NOMO-1 treated with dmso at 0.1 percent for 144 hours (cell line): ENCODE data around the gene STXBP2.
A peak's percentile ranks its signal among the peaks of the same experiment; 100 is the strongest.

Experiments used
- DNase-seq: peaks from one replicate; lab custom pipeline; 2025; ENCODE audit not compliant: unreplicated experiment; lab: John Stamatoyannopoulos, UW

STXBP2 gene

GRCh38 chr19:7648265-7649014, 11.5 kb downstream of the STXBP2 start:
- DNase-seq, result no peak

DNA sequence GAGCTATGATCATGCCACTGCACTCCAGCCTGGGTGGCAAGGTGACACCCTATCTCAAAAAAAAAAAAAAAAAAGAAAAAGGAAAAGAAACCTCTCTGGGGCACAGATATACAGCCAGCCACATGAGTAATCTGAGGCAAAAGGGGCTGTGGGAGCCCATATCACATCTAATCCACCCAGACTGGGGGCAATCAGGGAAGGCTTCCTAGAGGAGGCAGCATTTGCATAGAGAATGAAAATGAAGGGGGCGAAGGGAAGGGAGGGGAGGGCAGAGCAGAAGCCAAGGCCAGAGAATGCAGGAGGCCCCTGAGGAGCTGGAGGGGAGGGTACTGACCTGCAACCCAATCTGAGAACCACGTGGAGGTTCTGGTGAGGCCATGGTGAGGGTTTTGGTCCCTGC, 13.2 kb downstream of the STXBP2 start:
- no peak for DNase-seq

DNA sequence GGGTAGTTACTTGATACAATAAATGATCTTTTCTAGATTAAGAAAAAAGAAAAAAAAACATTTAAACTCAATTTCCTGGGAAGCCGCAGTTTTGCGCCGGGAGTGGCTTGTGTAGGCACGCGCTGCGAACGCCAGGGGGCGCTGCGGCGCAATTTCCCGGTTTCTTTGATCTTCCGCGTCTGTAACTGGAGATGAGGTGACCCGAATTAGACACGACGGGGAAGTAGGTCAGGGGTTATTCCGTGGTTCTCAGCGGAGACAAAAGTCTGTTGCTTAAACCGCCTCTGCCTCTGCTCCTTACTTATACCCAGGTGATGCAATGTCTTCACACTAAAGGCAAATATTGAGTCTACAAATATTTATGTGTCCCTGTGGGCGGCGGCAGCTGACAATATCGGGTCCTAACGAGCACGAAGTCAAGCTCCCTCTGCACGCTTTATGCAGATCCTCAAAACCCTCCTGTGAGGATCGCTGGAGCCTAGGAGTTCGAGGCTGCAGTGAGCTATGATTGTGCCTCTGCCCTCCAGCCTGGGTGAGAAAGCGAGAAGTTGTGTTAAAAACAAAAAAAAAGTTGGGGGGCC, 15.2 kb downstream of the STXBP2 start:
- peak; percentile 94 for DNase-seq

GRCh38 chr19:7654401-7654800, 17.5 kb downstream of the STXBP2 start:
- DNase-seq, result no peak

DNA sequence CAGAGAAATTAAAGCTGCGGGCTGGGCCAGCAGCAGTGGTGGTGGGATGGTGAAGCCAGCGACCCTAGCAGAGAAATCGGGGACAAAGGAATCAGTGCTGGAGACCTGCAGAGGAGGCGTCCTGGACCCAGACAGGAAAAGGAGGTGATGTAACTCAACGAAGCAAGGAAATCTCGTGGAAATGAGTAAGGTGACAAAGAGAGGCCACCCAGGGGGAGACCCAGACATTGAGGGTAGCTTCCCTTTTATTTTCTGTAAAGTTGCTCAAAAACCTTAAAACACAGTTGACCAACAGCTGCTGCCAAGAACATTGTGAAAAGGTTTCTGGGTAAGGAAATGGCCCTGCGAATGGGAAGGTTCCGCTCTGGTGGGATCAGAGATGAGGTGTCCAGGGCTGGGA, 18.7 kb downstream of the STXBP2 start:
- DNase-seq, result peak; percentile 87

DNA sequence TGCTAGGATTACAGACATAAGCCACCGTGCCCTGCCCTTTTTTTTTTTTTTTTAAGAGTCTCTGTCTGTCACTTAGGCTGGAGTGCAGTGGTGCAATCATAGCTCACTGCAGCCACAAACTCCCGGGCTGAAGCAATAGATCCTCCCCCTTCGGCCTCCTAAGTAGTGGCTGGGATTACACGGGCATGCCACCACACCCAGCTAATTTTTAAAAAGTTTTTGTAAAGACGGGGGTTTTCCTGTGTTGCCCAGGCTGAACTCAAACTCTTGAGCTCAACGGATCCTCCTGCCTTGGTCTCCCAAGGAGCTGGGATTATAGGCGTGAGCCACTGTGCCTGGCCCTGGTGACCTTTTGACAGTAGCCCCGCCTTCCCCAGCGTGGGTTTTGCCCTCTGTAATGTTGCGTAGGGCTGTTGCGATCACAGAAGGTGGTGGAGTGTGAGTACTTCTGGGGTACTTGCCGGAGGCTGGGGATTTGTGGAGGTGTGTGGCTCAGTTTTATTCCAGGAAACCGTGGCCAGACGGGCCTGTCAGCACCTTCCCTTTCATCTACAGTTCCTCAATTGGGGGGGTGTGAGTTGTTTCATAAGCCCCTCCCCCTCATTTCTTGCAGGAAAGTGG, 20.3 kb downstream of the STXBP2 start:
- peak; percentile 78 for DNase-seq

DNA sequence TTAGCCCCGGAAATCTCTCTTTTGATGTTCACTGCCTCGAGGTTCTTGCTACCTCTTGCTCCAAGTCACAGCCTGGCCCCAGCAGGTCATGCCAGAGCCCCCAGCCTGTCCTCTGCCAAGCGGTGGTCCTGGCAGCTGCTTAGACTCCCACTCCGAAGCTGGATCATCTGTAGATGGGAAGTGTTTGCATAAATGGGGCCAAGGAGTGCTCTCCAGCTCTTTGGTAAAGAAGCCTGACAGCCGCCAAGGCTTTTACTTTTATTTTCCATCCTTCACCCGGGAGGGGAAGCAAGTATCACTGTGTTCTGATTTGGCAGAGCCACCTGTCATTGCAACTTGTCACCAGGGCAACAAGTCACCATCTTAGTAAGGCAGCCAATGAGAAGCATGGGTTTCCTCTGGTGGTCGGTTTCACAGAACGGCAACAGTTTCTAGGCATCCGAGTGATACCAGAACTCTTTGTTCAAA, 21.3 kb downstream of the STXBP2 start:
- no peak for DNase-seq

GRCh38 chr19:7661744-7662538, 25.0 kb downstream of the STXBP2 start:
- DNase-seq, result no peak

- no peak for DNase-seq
These were observed 25.7 kb downstream of the STXBP2 start for GRCh38 chr19:7662657-7663056.

- DNase-seq, result no peak
These were observed 26.8 kb downstream of the STXBP2 start for GRCh38 chr19:7663706-7664105.

GRCh38 chr19:7665076-7665475, 28.2 kb downstream of the STXBP2 start:
- DNase-seq, result no peak

GRCh38 chr19:7668842-7669241, 31.9 kb downstream of the STXBP2 start, which contains the start of gene RETN:
RETN (plus strand) TSS chr19:7669049; CDS start chr19:7669327, 278 bp downstream.
- DNase-seq, result no peak

GRCh38 chr19:7669641-7670040, 32.7 kb downstream of the STXBP2 start:
- no peak for DNase-seq

DNA sequence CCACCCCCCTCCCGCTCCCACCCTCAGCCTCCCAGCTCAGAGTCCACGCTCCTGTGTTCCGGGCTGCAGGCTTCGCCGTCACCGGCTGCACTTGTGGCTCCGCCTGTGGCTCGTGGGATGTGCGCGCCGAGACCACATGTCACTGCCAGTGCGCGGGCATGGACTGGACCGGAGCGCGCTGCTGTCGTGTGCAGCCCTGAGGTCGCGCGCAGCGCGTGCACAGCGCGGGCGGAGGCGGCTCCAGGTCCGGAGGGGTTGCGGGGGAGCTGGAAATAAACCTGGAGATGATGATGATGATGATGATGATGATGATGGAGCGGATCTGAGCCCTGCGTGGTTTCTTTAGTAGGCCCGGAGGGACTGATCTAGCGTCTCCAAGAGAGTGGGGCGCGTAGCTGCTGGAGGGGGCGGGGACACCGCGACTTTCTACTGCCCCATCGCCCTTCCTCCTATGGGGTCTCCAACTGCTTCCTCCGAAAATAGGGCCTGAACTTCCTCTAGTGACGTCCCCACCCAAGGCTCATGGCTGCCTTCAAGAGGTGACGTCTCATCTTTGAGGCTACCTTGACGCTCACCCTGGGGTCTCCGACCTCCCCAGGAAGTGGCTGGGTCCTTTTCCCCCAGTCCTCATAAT, 33.4 kb downstream of the STXBP2 start:
- DNase-seq, result no peak

DNA sequence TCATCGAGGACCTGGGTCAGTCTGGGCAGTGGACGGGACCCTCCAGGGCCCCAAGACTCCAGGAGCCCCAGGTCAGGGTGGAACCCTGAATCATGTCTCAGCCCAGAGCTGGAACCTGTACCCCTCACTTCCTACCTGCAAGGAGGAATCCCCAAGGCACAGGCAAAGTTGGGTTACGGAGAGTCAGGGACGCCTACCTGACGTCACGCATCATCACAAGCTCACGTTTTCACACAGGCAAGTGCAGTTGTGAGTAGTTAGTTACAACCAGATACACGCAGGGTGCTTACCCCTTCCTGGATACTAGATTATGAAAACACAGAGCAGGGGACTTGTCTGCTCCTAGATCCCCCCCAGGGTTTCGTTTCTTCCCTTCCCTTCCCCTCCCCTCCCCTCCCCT, 33.9 kb downstream of the STXBP2 start:
- no peak for DNase-seq

GRCh38 chr19:7672522-7672921, 35.6 kb downstream of the STXBP2 start:
- no peak for DNase-seq

DNA sequence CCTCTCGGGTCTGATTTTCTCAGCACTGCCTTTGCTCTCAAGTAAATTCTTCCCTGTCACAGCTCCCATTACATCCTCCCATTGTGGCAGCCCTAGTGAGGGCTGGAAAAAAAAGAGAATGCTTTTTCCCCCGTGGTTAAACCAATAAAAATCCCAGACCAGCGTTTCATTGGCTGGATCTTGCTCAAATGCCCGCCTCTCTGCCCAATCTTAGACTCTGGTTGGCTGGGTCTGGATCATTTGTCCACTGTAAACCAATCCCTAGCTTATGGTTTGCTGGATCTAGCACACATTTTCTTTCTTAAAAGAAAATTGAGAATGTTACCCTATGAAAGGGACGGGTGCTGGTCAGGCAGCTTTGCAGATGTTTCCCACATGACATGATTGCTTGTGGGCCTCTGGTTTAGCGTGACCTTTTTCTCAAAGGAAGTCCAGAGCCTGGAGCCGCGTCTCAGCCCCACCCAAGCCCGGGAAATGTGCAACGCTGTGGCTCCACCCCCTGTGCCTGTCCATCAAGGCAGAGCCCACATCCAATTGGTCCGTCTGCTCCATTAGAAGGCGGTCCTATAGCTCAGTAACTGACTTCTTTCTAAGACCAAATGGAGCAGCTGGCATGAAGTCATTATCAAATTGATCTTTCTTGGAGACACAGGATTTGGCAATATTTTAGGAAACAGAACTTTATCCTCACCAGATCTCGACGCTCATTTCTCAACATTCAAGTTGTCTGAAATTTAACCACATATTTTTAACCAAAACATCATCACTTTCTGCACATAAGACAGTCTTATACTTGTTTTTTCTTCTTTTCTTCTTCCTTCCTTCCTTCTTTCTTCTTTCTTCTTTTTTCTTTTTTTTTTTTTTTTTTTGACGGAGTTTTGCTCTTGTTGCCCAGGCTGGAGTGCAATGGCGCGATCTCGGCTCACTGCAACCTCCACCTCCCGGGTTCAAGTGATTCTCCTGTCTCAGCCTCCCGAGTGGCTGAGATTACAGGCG, 37.4 kb downstream of the STXBP2 start:
- DNase-seq, result peak; percentile 83

DNA sequence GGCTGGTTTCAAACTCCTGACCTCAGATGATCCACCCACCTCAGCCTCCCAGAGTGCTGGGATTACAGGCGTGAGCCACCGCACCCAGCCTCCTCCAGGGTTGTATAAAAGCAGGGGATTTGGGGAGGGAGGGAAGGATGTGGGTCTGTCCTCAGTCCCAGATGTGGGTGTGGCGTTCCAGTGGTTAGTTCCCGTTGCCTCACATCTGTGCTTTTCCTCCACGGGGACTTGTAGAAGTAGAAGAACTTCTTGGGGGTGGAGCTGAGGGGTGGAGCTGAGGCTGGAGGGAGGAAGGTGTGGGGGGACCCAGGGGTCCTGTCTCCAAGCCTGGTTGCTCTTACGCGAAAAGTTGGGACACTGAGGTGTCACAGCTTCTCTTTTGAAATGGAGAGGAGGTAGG, 39.5 kb downstream of the STXBP2 start:
- peak; percentile 52 for DNase-seq

DNA sequence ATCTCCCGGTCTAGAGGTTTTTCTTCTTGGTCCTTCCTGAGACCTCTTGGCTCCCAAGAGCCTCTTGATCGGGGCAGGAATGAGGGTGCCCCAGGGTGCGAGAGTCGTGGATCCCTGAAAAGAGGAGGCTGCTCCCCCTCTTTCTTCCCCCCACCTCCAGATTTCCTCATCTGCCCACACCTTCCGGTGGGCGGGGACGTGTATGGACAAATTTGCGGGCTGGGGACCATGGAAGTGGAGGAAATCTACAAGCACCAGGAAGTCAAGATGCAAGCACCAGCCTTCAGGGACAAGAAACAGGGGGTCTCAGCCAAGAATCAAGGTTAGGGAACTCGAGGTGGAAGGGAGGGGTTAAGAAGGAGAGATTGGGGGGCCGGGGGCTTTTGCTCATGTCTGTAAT, 39.9 kb downstream of the STXBP2 start, which contains the start of gene MCEMP1:
TSS of gene MCEMP1 (plus strand) at position 237 of the 400 bp plus-strand sequence. CDS start at position 268, 31 bp downstream.
- no peak for DNase-seq
